ENCODE measurements around the gene PIP4K2C. TPM values are rescaled to one million over a fixed set of nuclear protein-coding genes. Genes with fewer than 3 reads are reported as not detected.

The PIP4K2C gene
- total RNA-seq, 1 experiment from 2014 or later, result 88.6 TPM

- BruUV-seq (replicated peaks), result no TSS peak
- H3K27me3 ChIP-seq (ENCODE audit: low read length), result peaks cover 15% of the 10 kb centered on the region
Measured at GRCh38 chr12:57623385-57623784, 32.4 kb downstream of the PIP4K2C start.

GRCh38 chr12:57623811-57624390, 32.9 kb downstream of the PIP4K2C start:
- CTCF ChIA-PET, result interaction anchor here (0.7 kb wide), 1 partner anchor 37 kb away, joined by 3 read pairs; no protein-coding TSS in a partner anchor
- H3K9me2 ChIP-seq (replicated peaks; ENCODE audit: low read length), result no peaks in the 10 kb centered on the region

More at GRCh38 chr12:57623385-57623784, 32.4 kb downstream of the PIP4K2C start:
- Histone ChIP-seq H3K27ac (ENCODE audit: low read length) (no peak overlapping the region), H3K4me3 (ENCODE audit: low read length) (no peak overlapping the region), H3K9me3 (ENCODE audit: low read length) (no peaks in the 10 kb centered on the region), H2AFZ (ENCODE audit: low read length) (no peak overlapping the region), H3K9me2 (replicated peaks; ENCODE audit: low read length) (no peaks in the 10 kb centered on the region), H4K20me1 (ENCODE audit: low read length) (no peaks in the 10 kb centered on the region), H3K4me2 (ENCODE audit: low read length) (no peak overlapping the region), H3K9ac (ENCODE audit: low read length) (no peak overlapping the region), H3K36me3 (ENCODE audit: low read depth, low read length) (no peaks in the 10 kb centered on the region), H3F3A (ENCODE audit: low read length, unreplicated experiment) (no peaks in the 10 kb centered on the region), H3K79me2 (ENCODE audit: low read length) (no peaks in the 10 kb centered on the region), H3K4me1 (ENCODE audit: insufficient read depth, low read length) (no peaks in the 10 kb centered on the region)
- ChIA-PET POLR2A (ENCODE audit: unreplicated experiment) (no interaction called here), CTCF (interaction anchor here (0.7 kb wide), 1 partner anchor 38 kb away, joined by 3 read pairs; no protein-coding TSS in a partner anchor)
- DNase-seq, result no peak
- intact Hi-C loops (cut with micrococcal nuclease), result no loop called here
- ATAC-seq, result no peak
- TF ChIP-seq EZH2phosphoT487 (IDR thresholded peaks at IDR 0.05; ENCODE audit: borderline replicate concordance, low read length) (no peak), EZH2 (IDR thresholded peaks at IDR 0.05; ENCODE audit: low read length, unreplicated experiment) (no peak), CTCF (conservative IDR thresholded peaks at IDR 0.05; ENCODE audit: low read depth, low read length) (no peak)

More at GRCh38 chr12:57623811-57624390, 32.9 kb downstream of the PIP4K2C start:
- peaks cover 15% of the 10 kb centered on the region for H3K27me3 ChIP-seq (ENCODE audit: low read length)
- H3K27ac ChIP-seq (ENCODE audit: low read length), result no peak overlapping the region
- no peaks in the 10 kb centered on the region for H4K20me1 ChIP-seq (ENCODE audit: low read length)
- no peak overlapping the region for H3K4me3 ChIP-seq (ENCODE audit: low read length)
- POLR2A ChIA-PET (ENCODE audit: unreplicated experiment), result no interaction called here
- no peaks in the 10 kb centered on the region for H3K79me2 ChIP-seq (ENCODE audit: low read length)
- H2AFZ ChIP-seq (ENCODE audit: low read length), result no peak overlapping the region
- no peak overlapping the region for H3K9ac ChIP-seq (ENCODE audit: low read length)
- no TSS peak for BruUV-seq (replicated peaks)
- H3K4me2 ChIP-seq (ENCODE audit: low read length), result no peak overlapping the region
- DNase-seq, result no peak
- TF ChIP-seq EZH2phosphoT487 (IDR thresholded peaks at IDR 0.05; ENCODE audit: borderline replicate concordance, low read length), result no peak
- no peak for TF ChIP-seq EZH2 (IDR thresholded peaks at IDR 0.05; ENCODE audit: low read length, unreplicated experiment)
- TF ChIP-seq CTCF (conservative IDR thresholded peaks at IDR 0.05; ENCODE audit: low read depth, low read length), result no peak
- no peaks in the 10 kb centered on the region; the same call in 1 of the 2 replicates for H3K36me3 ChIP-seq (ENCODE audit: low read depth, low read length)
- H3K9me3 ChIP-seq (ENCODE audit: low read length), result no peaks in the 10 kb centered on the region
- H3K4me1 ChIP-seq (ENCODE audit: insufficient read depth, low read length), result no peaks in the 10 kb centered on the region
- H3F3A ChIP-seq (ENCODE audit: low read length, unreplicated experiment), result no peaks in the 10 kb centered on the region
- intact Hi-C loops (cut with micrococcal nuclease), result no loop called here
- ATAC-seq, result no peak

All from PC-3 (cell line).